Measurements from ENCODE around the gene FNDC11. TPM values are rescaled to one million over a fixed set of nuclear protein-coding genes. Genes with fewer than 3 reads are reported as not detected.
A peak's percentile ranks its signal among the peaks of the same experiment; 100 is the strongest.

FNDC11 gene
- total and polyA plus RNA-seq, 3 donors from 2014 or later: 85.4 to 147 (median 121) TPM

DNA sequence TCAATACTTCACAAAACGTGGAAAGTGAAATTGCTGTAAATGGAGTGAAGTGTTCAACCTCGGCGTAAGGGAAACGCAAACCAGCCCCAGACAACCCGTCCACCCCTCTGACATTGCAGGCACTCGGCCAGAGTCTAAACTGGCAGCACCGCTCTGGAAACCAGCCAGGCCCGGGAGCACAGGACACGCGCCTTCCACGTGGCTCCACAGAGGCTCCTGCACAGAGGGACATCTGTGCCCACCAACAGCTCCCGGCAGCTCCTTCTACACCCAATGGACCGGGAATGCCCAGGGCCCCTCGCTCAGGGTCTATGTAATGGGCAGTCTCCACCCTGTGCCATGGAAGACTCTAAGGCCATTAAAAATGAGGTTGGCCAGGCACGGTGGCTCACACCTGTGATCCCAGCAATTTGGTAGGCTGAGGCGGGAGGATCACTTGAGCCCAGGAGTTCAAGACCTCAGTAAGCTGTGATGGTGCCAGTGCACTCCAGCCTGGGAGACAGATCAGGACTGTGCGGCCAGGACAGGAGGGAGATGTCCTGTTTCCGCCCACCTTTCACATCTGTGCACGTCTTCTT, 23.4 kb downstream of the FNDC11 start:
- 82 to 88% methylated on average over 17 to 19 of the region's 19 CpGs for WGBS, 2 donors
- Histone ChIP-seq H3K4me3 (no peak overlapping the region), H3K36me3 (ENCODE audit: low read depth, missing control alignments) (no peaks in the 10 kb centered on the region), H3K27me3 (no peaks in the 10 kb centered on the region), H3K27ac (no peak overlapping the region), H3K9me3 (no peaks in the 10 kb centered on the region), H3K4me1 (peaks cover 6% of the 10 kb centered on the region)
- DNase-seq: no peak
- TF ChIP-seq, protein P1, sequence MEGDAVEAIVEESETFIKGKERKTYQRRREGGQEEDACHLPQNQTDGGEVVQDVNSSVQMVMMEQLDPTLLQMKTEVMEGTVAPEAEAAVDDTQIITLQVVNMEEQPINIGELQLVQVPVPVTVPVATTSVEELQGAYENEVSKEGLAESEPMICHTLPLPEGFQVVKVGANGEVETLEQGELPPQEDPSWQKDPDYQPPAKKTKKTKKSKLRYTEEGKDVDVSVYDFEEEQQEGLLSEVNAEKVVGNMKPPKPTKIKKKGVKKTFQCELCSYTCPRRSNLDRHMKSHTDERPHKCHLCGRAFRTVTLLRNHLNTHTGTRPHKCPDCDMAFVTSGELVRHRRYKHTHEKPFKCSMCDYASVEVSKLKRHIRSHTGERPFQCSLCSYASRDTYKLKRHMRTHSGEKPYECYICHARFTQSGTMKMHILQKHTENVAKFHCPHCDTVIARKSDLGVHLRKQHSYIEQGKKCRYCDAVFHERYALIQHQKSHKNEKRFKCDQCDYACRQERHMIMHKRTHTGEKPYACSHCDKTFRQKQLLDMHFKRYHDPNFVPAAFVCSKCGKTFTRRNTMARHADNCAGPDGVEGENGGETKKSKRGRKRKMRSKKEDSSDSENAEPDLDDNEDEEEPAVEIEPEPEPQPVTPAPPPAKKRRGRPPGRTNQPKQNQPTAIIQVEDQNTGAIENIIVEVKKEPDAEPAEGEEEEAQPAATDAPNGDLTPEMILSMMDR (IDR thresholded peaks at IDR 0.05): no peak
- TF ChIP-seq POLR2A (IDR thresholded peaks at IDR 0.05): no peak
- intact Hi-C loops (cut with DNase I; ENCODE audit: low total_unique reads): no loop called here

DNA sequence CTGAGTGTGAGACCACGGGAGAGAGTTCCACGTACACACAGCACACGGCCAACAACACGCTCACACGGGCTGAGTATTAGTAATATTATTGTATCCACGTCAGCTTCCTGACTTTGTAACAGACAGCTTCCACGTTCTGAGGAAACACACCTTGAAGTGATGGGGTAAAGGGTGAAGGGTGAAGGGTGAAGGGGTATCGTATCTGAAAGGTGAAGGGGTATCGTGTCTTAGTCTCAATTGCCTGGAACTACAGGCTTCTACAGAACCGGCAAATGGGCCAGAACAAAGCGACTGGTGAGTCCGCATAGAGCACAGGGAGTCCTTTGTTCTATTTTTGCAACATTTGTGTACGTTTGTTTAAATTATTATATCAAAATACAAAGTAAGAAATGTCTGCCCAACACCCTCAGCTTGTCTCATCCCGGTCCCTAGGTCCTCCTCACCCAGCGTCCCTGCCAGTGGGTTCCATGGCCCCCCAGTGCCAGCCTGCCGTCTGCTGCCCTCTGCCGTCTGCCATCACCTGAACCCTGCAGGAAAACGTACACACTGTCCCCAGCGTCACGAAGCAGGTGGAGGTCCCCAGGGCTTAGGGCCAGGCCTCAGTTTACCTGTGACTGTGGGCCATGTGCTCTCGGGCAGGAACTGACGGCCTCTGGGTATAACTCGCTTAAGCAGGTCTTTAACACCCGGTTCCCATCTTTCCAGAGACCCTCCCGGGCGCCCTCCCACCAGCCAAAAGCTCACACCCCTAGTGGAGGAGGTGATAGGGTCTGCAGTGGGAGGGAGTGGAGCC, 24.5 kb downstream of the FNDC11 start:
- H3K9me3 ChIP-seq: no peaks in the 10 kb centered on the region
- H3K4me3 ChIP-seq: no peak overlapping the region
- H3K36me3 ChIP-seq (ENCODE audit: low read depth, missing control alignments): no peaks in the 10 kb centered on the region
- no peaks in the 10 kb centered on the region for H3K27me3 ChIP-seq
- intact Hi-C loops (cut with DNase I; ENCODE audit: low total_unique reads): no loop called here
- peaks cover 3% of the 10 kb centered on the region for H3K4me1 ChIP-seq
- TF ChIP-seq POLR2A (IDR thresholded peaks at IDR 0.05): no peak
- TF ChIP-seq, protein P1 (IDR thresholded peaks at IDR 0.05): no peak
- no peak overlapping the region for H3K27ac ChIP-seq
- 82 to 84% methylated on average over 22 to 26 of the region's 26 CpGs for WGBS, 2 donors
- no peak for DNase-seq

DNA sequence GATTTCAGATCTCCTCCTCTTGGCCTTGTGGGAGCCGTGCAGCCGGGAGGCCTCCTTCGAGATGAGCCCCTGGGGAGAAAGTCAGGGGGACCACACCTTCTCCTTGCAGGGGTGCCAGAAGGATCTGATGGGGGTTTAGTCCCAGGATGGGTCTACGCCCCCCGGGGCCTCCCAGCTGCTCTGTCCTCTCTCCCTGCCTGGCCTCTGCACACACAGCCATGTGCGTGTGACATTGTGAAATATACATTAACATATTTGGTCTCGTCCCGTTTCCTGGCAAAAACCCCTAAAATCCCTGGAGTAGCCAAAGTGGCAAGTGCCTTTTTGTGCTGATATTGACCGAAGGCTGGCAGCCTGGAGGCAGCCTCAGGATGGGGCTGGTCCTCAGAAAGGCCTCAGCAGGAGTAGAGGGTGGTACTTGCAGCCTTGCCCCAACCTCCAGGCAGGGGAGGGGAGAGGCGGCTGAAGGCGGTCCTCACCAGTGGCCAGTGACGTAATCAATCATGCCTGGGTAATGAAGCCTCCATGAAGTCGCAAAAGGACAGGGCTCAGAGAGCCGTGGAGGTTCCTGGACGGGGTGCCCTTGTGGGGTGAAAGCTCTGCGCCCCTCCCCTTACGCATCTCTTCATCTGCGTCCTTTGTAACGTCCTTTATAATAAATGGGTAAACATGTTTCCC, 25.2 kb downstream of the FNDC11 start:
- DNase-seq: no peak
- Histone ChIP-seq H3K27ac (no peak overlapping the region), H3K4me1 (no peaks in the 10 kb centered on the region), H3K36me3 (ENCODE audit: low read depth, missing control alignments) (no peaks in the 10 kb centered on the region), H3K4me3 (no peak overlapping the region), H3K27me3 (no peaks in the 10 kb centered on the region), H3K9me3 (no peaks in the 10 kb centered on the region)
- intact Hi-C loops (cut with DNase I; ENCODE audit: low total_unique reads): no loop called here
- WGBS, 2 donors: 82 to 83% methylated on average over 14 to 19 of the region's 19 CpGs
- TF ChIP-seq POLR2A (IDR thresholded peaks at IDR 0.05): no peak
- TF ChIP-seq, protein P1 (IDR thresholded peaks at IDR 0.05): no peak

DNA sequence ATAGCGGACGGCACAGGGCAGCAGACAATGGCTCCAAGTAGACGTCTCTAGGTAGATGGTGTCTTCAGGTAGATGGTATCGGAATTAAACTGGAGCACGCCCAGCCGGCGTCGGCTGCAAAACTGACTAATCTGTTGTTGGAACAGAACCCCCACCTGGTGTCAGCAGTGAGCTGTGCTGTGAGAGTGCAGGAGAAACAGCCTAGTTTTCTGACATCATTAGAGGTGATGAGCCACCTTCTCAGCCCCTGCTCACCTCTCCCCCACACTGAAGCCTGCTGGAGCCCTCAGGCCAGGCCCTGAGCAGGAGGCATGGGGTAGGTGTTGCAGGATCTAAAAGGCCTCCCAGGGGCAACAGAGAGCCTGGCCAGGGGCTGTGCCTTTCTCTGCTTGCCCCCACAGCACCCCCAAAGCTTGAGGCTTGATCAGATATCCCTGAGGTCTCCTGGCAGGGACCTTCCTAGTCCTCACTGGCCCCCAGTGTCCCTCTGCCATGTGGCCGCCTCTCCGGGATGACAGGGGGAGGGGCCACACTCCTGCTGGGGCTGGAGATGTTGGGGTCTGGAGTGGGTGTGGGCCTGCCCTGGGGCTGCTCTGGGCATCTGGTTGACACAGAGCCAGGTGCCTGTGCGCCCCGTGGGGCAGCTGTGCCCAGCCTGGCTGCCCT, 27.0 kb downstream of the FNDC11 start:
- Histone ChIP-seq H3K4me3 (no peak overlapping the region), H3K27me3 (no peaks in the 10 kb centered on the region), H3K4me1 (no peaks in the 10 kb centered on the region), H3K9me3 (no peaks in the 10 kb centered on the region), H3K27ac (no peak overlapping the region), H3K36me3 (ENCODE audit: low read depth, missing control alignments) (no peaks in the 10 kb centered on the region)
- intact Hi-C loops (cut with DNase I; ENCODE audit: low total_unique reads): no loop called here
- peak; percentile 50 for DNase-seq
- TF ChIP-seq POLR2A (IDR thresholded peaks at IDR 0.05): no peak
- TF ChIP-seq, protein P1 (IDR thresholded peaks at IDR 0.05): no peak
- WGBS, 2 donors: 67 to 72% methylated on average over 4 to 10 of the region's 12 CpGs
